SK-N-SH treated with all-trans-retinoic acid at 6 μM for 48 hours (cell line): ENCODE measurements around the gene ATP6V0D1.

ENCODE experiments used
- BACH2 ChIP-seq: fragments of 250-450 bp; sonication (Bioruptor Pico); IDR thresholded peaks from 2 replicates; pipeline ENCODE4 v1.9.0; 2021; ENCODE audit warnings: mild to moderate bottlenecking, borderline replicate concordance
- RARB ChIP-seq: fragments of 250-450 bp; sonication (Bioruptor Pico); IDR thresholded peaks from 2 replicates; pipeline ENCODE4 v1.8.0; 2021; ENCODE audit warnings: mild to moderate bottlenecking, moderate library complexity

DNA sequence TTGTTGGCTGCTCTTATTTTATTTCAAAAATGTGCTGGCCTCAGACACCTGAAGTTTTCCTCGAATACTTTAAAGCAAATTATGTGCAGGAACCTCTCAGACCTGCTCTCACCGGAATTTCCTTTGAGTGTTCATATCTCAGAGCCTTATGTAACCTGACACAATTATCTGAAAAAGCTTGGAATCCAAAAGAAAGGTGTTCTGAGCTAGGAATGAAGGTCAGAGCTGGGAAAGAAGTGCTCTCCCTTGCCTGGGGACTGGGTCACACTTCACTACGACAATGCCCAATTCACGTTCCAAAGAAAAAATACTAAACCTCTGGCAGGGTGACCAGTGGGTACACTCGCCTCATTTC lies 56.7 kb downstream of the ATP6V0D1 start:
- TF ChIP-seq RARB (CRISPR knock-in tag) (no peak), BACH2 (CRISPR knock-in tag) (no peak)
